A549 (cell line): ENCODE results near the gene TEX55.

Source experiments
- POLR2A ChIP-seq: IDR thresholded peaks from 2 replicates; pipeline ENCODE4 v1.6.1; 2012; ENCODE audit warnings: mild to moderate bottlenecking, low read length
- TF ChIP-seq, protein P1 (sequence below): fragments of 200-600 bp; sonication (generic); IDR thresholded peaks from 2 replicates; pipeline ENCODE4 v1.6.1; 2016; ENCODE audit warnings: antibody characterized with exemption, mild to moderate bottlenecking, moderate library complexity

DNA sequence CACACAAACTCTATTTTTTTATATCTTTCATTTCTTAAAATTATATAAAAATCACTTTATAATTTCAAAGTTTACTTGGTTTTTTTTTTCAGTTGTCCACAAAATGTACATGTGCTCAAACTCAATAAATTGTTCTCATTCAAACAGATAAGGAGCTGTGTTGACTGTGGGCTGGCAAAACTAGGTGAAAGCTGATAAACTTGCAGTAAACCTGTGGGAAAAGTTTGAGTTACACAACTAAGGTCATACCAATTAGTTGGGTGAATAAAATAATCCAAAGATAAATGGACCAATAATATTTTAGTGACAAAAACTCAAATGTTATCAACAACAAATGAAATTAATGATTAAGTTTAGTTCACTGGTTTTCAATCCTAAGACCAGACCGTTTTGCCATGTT is 14.8 kb downstream of the TEX55 start:
- TF ChIP-seq, protein P1, sequence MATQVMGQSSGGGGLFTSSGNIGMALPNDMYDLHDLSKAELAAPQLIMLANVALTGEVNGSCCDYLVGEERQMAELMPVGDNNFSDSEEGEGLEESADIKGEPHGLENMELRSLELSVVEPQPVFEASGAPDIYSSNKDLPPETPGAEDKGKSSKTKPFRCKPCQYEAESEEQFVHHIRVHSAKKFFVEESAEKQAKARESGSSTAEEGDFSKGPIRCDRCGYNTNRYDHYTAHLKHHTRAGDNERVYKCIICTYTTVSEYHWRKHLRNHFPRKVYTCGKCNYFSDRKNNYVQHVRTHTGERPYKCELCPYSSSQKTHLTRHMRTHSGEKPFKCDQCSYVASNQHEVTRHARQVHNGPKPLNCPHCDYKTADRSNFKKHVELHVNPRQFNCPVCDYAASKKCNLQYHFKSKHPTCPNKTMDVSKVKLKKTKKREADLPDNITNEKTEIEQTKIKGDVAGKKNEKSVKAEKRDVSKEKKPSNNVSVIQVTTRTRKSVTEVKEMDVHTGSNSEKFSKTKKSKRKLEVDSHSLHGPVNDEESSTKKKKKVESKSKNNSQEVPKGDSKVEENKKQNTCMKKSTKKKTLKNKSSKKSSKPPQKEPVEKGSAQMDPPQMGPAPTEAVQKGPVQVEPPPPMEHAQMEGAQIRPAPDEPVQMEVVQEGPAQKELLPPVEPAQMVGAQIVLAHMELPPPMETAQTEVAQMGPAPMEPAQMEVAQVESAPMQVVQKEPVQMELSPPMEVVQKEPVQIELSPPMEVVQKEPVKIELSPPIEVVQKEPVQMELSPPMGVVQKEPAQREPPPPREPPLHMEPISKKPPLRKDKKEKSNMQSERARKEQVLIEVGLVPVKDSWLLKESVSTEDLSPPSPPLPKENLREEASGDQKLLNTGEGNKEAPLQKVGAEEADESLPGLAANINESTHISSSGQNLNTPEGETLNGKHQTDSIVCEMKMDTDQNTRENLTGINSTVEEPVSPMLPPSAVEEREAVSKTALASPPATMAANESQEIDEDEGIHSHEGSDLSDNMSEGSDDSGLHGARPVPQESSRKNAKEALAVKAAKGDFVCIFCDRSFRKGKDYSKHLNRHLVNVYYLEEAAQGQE, result no peak
- no peak for TF ChIP-seq POLR2A
